GM19395 (cell line): ENCODE data around the gene ADM.

Source experiments
- ATAC-seq: cut with Tn5 transposase; IDR thresholded peaks from one replicate; pipeline ENCODE4 v1.9.1; 2021; ENCODE audit warnings: mild to moderate bottlenecking, moderate library complexity; ENCODE audit not compliant: unreplicated experiment

Gene ADM

DNA sequence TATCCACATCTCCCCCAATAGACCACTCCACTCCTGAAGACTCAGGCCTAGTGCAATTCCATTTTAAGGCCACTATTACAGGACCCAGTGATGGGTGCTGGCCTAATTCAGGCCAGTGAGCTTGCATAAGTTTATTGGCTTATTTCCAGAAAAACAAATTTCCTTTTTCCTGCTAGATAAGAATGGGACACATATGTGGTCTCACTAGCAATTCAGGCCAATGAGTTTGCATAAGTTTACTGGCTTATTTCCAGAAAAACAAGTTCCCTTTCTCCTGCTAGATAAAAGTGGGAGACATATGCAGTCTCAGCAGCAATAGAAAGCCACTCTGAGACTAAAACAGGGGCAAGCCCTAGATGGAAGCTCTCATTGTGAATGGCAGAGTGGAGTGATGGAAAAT lies 22.4 kb downstream of the ADM start:
- no peak for ATAC-seq

DNA sequence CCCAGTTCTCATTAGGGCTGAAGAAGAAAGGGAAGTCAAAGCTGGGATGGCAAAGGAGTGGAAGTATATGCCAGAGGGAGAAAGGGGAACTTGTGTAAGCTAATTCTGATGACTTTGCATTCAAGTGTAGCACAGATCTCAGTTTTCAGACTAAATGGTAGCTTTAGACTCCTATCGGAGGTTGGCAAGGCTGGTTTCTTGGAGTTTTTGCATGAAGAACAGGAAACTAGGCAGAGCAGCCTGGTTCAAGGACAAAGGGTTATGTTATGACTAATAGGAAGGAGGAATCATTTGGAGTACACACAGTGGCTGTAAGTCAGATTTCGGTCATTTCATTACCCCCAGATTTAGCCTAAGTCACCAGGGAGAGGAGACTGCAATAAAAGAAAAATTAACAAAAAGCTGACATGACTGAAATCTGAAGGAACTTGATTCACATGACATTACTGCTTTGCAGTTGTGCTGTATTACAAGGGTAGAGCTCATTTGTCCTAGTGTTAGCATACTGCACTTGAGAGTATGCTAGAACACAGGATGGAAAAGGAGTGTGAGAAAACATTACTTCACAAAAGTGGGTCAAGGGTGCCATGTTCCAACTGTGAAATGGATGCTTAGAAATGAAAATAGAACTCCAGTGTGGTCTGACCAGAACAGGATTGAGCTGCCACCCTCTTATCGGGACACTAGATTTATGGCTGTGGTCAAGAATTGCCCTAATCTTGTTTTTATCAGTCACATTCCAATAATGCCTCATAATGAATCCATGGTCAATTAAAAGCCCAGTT lies 23.6 kb downstream of the ADM start:
- ATAC-seq = no peak

DNA sequence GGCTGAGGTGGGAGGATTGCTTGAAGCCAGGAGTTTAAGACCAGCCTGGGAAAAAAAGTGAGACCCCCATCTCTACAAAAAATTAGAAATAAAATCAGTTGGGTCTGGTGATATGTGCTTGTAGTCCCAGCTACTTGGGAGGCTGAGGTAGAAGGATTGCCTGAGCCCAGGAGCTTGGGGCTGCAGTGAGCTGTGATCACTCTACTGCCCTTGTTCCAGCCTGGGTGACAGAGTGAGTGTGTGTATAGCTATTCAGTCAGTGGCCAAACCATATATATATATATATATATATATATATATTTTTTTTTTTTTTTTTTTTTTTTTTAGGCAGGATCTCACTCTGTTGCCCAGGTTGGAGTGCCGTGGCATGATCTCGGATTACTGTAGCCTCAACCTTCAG lies 24.5 kb downstream of the ADM start:
- no peak for ATAC-seq

DNA sequence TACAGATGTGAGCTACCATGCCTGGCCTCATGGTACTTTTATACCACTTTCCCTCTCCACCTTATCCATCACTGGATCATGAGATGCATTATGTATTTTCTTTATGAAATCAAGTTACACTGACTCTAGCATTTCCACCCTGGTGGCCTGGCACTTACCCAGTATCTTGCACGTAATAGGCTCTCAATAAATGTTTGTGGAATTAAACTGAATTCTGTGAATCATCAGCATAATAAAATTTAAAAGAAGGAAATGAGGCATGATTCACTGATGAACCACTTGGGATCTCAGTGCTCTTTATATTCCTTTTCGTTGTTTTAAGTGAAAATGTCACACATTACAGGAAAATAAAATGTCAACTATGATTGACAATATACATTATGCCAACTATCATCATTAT lies 25.1 kb downstream of the ADM start:
- no peak for ATAC-seq

DNA sequence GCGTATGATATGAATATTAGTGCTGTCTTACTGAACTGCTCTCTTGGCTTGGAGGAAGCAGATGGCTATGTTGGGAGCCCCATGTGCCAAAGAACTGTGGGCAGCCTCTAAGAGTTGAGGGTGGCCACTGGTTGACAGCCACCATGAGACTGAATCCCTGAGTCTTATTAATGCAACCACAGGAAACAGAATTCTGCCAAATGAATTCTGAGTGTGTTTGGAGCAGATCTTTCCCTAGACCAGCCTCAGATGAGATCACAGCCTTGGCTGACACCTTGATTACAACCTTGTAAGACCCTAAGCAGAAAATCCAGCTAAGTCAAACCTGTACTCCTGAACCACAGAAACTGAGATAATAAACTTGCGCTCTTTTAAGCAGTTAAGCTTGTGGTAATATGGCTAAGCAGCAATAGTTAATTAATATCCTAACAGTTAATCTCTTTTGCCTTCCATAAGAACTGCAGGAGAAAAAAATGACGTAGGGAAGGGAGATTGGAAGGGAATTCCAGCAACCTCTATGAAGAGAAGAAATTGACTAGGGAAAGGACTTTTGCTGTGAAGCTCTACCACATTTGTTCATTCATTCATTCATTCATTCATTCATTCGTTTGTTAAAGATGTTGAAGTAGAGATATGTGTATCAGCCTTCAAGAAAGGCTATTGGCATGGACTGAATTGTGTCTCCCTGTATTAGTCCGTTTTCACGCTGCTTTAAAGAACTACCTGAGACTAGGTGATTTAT lies 26.8 kb downstream of the ADM start:
- ATAC-seq = no peak

DNA sequence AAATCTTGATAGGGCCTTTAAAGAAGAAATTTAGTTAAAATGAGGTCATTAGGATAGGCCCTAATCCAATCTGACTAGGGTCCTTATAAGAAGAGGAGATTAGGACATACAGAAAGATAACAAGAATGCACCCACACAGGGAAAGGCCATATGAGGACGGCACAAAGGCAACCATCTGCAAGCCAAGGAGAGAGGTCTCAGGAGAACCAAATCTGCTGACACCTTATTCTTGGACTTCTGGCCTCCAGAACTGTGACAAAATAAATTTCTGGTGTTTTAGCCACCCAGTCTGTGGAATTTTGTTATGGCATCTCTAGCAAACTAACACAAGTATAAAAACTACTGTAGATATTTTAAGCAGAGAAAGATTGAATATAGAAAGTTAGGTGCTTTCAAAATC lies 28.6 kb downstream of the ADM start:
- ATAC-seq = no peak

DNA sequence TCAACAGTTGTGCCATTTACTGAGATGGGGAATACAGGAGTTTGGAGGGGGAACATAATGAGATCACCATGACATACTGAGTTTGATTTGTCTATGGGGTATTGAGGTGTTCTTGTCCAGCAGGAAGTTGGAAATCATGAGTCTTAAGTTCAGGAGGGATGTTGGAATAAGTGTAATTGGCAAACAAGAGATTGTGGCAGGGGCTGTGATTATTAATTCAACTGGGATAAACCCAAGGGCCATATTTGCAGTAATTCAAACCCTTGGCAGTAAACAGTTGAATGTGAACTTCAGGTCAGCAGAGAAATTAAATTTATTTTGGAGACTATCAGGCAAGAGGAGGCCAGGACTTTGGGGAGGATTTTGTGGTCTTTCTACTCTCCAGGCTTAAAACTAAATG lies 33.4 kb downstream of the ADM start:
- ATAC-seq = no peak

DNA sequence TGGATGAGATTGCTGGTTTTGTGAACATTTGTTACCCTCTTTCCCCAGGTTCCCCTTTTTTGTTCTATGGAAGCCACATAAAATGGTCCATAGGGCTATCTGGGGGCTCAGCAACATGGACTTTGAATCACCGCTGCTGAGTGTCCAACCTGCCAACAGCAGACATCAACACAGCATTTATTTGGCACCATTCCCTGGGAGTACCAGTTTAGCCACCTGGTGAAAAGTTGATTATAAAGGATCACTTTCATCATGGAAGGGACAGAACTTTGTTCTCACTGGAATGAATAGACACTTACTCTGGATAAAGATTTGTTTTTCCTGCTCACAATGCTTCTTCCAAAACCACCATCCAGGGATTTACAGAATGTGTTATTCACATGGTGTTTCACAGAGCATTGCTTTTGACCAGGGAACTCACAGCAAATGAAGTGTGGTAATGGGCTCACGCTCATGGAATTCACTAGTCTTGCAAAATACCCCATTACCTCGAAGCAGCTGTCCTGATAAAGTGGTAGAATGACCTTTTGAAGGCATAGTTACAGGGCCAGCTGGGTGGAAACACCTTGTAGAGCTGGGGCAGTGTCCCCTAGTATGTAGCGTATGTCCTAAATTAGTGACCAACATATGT lies 43.9 kb downstream of the ADM start:
- no peak for ATAC-seq

DNA sequence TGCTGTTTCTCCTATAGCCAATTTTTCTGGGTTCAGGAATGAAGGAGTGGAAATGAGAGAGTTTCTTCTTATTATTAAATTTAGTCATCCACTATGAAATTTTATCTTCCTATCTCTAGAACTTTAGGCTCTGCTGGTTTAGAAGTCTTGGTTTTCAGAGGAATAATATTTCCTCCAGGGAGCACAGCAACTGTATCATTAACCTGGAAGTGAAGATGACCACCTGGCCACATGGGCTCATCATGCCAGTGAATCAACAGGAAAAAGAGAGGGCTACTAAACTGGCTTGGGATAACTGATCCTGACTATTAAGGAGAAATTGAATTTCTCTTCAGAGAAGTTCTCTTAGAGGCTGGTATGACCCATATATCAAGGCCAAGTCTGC lies 44.4 kb downstream of the ADM start:
- ATAC-seq = no peak

DNA sequence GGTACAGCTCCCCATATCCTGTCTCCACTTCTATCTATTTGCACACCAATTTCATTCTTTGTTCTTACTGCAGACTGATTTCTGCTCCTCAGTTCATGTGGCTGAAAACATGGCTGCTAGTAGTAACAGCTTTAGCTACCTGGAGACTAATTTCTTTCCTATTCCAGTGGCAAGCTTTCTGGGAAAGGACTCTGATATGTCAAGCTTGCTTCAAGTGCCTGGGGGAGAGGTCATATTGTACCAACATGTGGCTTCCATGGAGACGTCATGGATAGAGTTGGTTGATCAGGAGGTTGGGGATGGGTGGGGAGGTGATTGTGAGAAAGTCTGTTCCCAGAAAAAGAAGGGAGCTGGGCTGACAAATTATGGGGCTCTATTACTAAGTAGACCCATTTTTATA lies 44.9 kb downstream of the ADM start:
- ATAC-seq = no peak

DNA sequence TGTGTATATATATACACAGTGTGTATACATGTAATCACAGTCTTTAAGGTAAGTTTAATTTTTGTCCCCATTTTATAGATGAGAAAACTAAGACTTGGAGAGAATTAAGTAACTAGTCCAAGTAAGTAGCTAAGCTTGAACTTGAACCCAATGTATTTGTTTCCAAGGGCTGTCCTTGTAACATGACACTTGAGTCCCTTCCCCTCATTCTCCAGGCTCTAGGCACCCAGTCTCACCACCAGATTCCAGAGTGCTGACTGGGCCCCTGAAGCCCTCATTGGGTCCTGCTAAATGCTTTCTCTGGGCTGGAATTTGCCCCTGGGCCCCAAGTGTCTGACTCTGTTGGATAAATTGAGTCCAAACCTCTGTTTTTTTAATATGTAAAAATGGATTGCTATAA lies 45.5 kb downstream of the ADM start:
- ATAC-seq = no peak

DNA sequence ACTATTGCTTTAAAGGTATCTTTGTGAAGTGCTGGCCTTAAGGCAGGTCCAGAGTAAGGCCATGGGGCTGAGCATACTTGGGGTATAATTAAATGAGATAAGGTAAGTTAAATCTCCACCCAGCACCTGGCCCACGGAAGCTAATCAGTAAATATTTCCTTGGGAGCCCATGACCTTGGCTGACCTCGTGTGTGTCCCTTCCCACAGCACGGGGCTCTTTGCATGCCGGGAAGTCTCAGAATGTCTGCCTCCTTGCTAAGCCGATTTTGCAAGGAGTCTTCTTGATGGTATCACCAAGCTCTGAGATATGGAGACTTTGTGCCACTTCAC lies 46.5 kb downstream of the ADM start:
- ATAC-seq = no peak

DNA sequence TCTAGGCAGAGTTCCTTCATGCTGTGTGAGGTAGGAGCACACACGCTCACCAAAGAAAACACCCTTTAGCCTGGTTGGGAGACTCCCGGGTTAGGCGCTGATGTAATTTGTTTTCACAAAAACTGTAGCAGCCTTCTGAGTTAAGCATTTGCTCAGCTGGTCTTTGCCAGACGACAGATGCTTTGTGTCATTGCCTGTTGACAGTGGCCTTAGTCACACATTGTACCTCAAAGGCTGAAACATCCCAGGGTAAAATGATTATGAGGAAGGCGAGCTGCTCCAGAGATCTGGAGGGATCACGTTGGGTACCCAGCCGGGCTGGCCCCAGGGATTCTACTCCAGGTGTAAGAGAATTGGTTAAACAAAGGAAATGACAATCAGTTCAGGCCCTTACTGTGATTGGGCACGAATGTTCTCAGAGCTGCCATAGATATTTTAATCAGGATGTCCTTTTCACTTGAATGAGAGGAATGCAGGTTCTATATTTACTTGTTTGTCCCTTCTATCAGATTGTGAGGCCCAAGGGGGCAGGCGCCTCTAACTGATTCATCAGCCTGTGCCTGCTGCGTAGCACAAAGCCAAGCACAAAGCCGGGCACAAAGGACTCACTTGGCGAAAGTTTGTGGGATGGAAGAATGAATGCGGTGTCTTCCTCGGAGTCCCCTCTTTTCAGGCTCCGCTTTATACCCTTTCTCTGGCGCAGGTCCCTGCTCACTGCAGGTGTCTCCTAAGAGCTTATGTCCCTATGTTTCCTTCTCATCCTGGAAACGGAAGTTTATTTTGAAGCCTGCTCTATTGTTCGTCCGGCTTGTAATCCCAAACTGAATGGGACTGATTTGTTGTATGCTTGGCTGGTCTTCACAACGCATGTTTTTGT lies 47.1 kb downstream of the ADM start:
- no peak for ATAC-seq

DNA sequence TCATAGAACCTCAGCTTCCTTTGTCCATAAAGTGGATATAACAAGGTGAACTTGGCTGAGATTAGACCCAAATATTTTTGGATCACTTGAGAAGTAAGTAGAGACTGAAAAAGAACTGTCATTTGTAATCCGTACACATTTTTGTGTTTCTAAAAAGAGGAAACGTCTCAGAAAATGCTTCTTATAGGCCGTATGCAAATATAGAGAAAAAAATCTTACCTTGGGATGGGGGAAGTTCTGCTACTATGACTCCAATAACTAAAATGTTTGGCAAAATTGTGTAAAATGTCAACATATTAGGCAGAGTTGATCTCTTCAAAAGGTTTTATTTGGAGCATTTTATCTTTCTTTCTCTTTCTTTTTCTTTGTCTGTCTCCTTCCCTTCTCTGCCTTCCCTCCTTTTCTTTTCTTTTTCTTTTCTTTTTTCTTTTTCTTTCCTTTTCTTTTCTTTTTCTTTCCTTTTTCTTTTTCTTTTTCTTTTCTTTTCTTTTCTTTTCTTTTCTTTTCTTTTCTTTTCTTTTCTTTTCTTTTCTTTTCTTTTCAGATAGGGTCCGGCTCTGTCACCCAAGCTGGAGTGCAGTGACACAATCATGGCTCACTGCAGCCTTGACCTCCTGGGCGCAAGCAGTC lies 48.2 kb downstream of the ADM start:
- no peak for ATAC-seq

DNA sequence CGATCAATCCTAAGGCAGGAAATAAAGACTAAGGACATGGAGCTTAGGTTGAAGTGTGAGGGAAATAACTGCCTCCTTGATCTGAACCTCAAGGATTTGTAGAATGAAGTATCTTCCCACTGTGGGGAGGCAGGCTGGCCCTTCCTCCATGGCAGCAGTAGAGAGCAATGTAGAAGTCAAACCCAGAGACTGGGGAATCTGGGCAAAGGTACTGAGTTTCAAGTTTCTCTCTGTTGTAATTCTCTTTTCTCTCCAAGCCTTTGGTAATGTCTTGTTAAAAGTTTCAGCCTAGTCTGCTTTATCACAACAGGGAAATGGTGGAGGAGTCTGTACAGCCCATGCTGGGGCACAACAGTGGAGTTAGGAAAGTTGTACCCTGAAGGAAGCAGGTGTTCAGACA lies 49.5 kb downstream of the ADM start:
- no peak for ATAC-seq

DNA sequence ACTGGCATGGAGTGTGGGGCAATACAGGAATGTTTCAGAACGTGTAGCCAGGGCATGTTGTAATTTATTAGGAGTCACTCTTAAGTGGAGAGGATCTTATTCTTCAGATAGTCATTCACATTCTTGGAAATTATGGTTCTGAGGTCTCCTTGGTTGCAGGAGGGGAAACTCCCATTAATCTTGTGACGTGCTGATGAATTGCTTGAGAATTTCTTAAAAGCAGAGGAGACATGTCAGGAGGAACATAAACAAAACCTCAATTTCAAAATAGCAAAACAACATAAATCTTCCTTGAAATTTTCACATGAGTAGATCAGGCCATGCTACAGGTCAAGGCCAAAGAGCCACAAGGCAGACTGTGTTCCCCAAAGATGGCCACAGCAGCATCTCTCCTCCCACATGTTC lies 50.4 kb downstream of the ADM start:
- no peak for ATAC-seq

DNA sequence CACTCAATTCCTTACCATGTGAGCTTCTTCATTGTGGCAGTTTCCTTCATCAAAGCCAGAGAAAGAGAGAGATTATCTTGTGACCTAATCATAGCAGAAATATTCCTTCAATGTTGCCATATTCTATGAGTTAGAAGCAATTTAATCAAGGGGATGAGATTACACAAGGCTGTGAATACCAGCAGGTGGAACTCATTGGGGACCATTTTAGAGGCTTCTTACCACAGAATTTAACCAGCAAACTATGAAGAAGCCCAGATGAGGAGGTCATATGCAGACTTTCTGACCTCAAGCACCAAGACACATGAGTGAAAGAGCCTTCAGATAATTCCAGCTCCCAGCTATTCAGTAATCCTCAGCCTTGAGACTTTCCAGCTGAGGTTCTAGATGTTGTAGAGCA lies 51.3 kb downstream of the ADM start:
- ATAC-seq = no peak
